ENCODE data around the gene CELA3A. TPM values are rescaled to one million over a fixed set of nuclear protein-coding genes. Genes with fewer than 3 reads are reported as not detected.

The CELA3A gene
- total and polyA plus RNA-seq, 2 of the 13 experiments (the other 11 are each of a cell fraction or from before 2014, with no cell fraction given) = 0.09 TPM; not detected in 1

DNA sequence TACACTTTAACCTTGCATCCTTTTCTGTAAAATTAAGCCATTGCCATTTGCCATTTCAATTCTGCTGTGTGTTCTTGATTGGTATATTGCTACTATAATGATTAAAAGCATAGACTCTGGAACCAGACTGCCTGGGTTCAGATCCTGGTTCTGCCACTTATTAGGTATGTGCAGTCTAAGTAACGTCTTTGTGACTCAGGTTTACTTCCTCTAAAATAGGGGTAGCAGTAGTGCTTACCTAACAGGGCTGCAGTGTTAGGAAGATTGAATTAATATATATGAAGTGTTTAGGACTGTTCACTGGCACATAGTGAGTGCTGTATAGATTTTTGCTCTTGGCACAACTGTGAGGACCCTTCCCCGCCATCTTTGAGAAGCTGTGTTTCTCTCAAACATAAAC is 55.5 kb downstream of the CELA3A start (continued):
- TF ChIP-seq, protein P1, sequence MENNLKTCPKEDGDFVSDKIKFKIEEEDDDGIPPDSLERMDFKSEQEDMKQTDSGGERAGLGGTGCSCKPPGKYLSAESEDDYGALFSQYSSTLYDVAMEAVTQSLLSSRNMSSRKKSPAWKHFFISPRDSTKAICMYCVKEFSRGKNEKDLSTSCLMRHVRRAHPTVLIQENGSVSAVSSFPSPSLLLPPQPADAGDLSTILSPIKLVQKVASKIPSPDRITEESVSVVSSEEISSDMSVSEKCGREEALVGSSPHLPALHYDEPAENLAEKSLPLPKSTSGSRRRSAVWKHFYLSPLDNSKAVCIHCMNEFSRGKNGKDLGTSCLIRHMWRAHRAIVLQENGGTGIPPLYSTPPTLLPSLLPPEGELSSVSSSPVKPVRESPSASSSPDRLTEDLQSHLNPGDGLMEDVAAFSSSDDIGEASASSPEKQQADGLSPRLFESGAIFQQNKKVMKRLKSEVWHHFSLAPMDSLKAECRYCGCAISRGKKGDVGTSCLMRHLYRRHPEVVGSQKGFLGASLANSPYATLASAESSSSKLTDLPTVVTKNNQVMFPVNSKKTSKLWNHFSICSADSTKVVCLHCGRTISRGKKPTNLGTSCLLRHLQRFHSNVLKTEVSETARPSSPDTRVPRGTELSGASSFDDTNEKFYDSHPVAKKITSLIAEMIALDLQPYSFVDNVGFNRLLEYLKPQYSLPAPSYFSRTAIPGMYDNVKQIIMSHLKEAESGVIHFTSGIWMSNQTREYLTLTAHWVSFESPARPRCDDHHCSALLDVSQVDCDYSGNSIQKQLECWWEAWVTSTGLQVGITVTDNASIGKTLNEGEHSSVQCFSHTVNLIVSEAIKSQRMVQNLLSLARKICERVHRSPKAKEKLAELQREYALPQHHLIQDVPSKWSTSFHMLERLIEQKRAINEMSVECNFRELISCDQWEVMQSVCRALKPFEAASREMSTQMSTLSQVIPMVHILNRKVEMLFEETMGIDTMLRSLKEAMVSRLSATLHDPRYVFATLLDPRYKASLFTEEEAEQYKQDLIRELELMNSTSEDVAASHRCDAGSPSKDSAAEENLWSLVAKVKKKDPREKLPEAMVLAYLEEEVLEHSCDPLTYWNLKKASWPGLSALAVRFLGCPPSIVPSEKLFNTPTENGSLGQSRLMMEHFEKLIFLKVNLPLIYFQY (CRISPR knock-in tag; IDR thresholded peaks at IDR 0.05; ENCODE audit: borderline replicate concordance) = no peak
- TF ChIP-seq, protein P2, sequence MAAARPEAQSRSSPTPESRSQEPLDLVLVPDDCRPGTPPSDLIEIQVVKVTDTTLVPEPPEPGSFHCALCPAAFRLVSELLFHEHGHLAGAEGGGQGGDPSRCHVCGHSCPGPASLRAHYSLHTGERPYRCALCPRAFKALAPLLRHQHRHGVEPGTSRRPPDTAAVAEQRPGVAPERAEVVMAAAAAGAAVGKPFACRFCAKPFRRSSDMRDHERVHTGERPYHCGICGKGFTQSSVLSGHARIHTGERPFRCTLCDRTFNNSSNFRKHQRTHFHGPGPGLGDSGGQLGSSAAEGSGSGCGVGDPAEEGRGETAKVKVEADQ (CRISPR knock-in tag; IDR thresholded peaks at IDR 0.05; ENCODE audit: borderline replicate concordance) = no peak
- TF ChIP-seq IRF2 (CRISPR knock-in tag; IDR thresholded peaks at IDR 0.05) (no peak), MYC (CRISPR knock-in tag; IDR thresholded peaks at IDR 0.05; ENCODE audit: borderline replicate concordance) (no peak)

DNA sequence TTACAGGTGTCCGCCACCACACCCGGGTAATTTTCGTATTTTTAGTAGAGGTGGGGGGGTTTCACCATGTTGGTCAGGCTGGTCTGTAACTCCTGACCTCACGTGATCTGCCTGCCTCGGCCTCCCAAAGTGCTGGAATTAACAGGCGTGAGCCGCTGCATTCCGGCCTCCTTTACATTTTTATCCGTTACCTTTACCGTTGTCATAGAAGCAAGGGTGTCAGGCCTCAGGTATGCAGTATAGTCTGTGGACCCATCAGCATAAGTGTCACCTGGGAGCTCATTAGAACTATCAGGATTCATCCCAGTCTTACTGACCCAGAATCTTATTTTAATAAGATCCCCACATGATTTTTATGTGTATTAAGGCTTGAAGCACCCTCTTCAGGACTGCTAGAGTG is 56.4 kb downstream of the CELA3A start:
- no peaks in the 10 kb centered on the region for H3K9me3 ChIP-seq (ENCODE audit: low read length)
- ATAC-seq (no peak), FAIRE-seq (no peak), DNase-seq (ENCODE audit: low spot score) (no peak)
- in situ Hi-C loops (cut with HindIII; ENCODE audit: extremely low pct_ligation_motif_present, low pct_unique_long_range_greater_than_20kb) = no loop called here
- H3K36me3 ChIP-seq (replicated peaks in 1 of 2; ENCODE audit: control insufficient read depth in 1 of 2, insufficient read depth in 2 of 2, low read length in 2 of 2) = peaks cover 0 to 3% of the 10 kb centered on the region in 2 experiments; a peak in 1 of 5 replicates
- POLR2A ChIA-PET = no interaction called here
- intact Hi-C loops (cut with micrococcal nuclease; ENCODE audit: unreplicated experiment) = no loop called here
- peaks cover 31% of the 10 kb centered on the region for H3K4me1 ChIP-seq (ENCODE audit: insufficient read depth, low read length)
- WGBS (ENCODE audit: low lambda C conversion rate) = 95% methylated on average over 10 of the region's 10 CpGs
- no peak overlapping the region for H3K4me3 ChIP-seq (replicated peaks in 1 of 3; ENCODE audit: insufficient read depth in 1 of 3, low read depth in 2 of 3, low read length in 3 of 3)
- CTCF ChIA-PET (ENCODE audit: low intra/inter-chr PET ratio, low total read pairs) = no interaction called here
- no peak overlapping the region for H3K9ac ChIP-seq (ENCODE audit: insufficient read depth, low read depth, low read length)
- no peaks in the 10 kb centered on the region; a peak in 1 of 5 replicates for H3K27me3 ChIP-seq (ENCODE audit: control insufficient read depth in 1 of 2, insufficient read depth in 2 of 2, low read length in 2 of 2)
- no peak overlapping the region for H3K4me2 ChIP-seq (ENCODE audit: low read depth, low read length)
- H3K27ac ChIP-seq (ENCODE audit: extremely low read length, insufficient read depth, low read length) = no peak overlapping the region
- H3K79me2 ChIP-seq (ENCODE audit: insufficient read depth, low read length) = peaks cover 89% of the 10 kb centered on the region
- no TSS peak for BruUV-seq (replicated peaks)
- H2AFZ ChIP-seq (ENCODE audit: low read length) = no peak overlapping the region
- peaks cover 90% of the 10 kb centered on the region for H4K20me1 ChIP-seq (ENCODE audit: insufficient read depth, low read length)
- TF ChIP-seq, protein P3, sequence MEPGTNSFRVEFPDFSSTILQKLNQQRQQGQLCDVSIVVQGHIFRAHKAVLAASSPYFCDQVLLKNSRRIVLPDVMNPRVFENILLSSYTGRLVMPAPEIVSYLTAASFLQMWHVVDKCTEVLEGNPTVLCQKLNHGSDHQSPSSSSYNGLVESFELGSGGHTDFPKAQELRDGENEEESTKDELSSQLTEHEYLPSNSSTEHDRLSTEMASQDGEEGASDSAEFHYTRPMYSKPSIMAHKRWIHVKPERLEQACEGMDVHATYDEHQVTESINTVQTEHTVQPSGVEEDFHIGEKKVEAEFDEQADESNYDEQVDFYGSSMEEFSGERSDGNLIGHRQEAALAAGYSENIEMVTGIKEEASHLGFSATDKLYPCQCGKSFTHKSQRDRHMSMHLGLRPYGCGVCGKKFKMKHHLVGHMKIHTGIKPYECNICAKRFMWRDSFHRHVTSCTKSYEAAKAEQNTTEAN (CRISPR knock-in tag; conservative IDR thresholded peaks at IDR 0.05) = no peak
- TF ChIP-seq, protein P4, sequence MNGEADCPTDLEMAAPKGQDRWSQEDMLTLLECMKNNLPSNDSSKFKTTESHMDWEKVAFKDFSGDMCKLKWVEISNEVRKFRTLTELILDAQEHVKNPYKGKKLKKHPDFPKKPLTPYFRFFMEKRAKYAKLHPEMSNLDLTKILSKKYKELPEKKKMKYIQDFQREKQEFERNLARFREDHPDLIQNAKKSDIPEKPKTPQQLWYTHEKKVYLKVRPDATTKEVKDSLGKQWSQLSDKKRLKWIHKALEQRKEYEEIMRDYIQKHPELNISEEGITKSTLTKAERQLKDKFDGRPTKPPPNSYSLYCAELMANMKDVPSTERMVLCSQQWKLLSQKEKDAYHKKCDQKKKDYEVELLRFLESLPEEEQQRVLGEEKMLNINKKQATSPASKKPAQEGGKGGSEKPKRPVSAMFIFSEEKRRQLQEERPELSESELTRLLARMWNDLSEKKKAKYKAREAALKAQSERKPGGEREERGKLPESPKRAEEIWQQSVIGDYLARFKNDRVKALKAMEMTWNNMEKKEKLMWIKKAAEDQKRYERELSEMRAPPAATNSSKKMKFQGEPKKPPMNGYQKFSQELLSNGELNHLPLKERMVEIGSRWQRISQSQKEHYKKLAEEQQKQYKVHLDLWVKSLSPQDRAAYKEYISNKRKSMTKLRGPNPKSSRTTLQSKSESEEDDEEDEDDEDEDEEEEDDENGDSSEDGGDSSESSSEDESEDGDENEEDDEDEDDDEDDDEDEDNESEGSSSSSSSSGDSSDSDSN (CRISPR knock-in tag; IDR thresholded peaks at IDR 0.05) = no peak
- TF ChIP-seq RBAK (CRISPR knock-in tag; IDR thresholded peaks at IDR 0.05) = no peak
- TF ChIP-seq ZNF629 (CRISPR knock-in tag; conservative IDR thresholded peaks at IDR 0.05) = no peak
- TF ChIP-seq ZFY (CRISPR knock-in tag; IDR thresholded peaks at IDR 0.05) = no peak
- no peak for TF ChIP-seq JUNB (CRISPR knock-in tag; IDR thresholded peaks at IDR 0.05; ENCODE audit: borderline replicate concordance)
- TF ChIP-seq, protein P5, sequence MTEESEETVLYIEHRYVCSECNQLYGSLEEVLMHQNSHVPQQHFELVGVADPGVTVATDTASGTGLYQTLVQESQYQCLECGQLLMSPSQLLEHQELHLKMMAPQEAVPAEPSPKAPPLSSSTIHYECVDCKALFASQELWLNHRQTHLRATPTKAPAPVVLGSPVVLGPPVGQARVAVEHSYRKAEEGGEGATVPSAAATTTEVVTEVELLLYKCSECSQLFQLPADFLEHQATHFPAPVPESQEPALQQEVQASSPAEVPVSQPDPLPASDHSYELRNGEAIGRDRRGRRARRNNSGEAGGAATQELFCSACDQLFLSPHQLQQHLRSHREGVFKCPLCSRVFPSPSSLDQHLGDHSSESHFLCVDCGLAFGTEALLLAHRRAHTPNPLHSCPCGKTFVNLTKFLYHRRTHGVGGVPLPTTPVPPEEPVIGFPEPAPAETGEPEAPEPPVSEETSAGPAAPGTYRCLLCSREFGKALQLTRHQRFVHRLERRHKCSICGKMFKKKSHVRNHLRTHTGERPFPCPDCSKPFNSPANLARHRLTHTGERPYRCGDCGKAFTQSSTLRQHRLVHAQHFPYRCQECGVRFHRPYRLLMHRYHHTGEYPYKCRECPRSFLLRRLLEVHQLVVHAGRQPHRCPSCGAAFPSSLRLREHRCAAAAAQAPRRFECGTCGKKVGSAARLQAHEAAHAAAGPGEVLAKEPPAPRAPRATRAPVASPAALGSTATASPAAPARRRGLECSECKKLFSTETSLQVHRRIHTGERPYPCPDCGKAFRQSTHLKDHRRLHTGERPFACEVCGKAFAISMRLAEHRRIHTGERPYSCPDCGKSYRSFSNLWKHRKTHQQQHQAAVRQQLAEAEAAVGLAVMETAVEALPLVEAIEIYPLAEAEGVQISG (CRISPR knock-in tag; IDR thresholded peaks at IDR 0.05) = no peak
- TF ChIP-seq SIN3A (IDR thresholded peaks at IDR 0.05; ENCODE audit: borderline replicate concordance, low read depth, low read length) = no peak
